ENCODE data around the gene CALN1.

- TF ChIP-seq GATAD2A (IDR thresholded peaks at IDR 0.05) (no peak), TAF1 (IDR thresholded peaks at IDR 0.05; ENCODE audit: control insufficient read depth, extremely low read depth, insufficient read depth, low read length, severe bottlenecking) (no peak), ZNF551 (CRISPR knock-in tag; IDR thresholded peaks at IDR 0.05) (no peak), MXI1 (IDR thresholded peaks at IDR 0.05; ENCODE audit: low read depth, low read length) (no peak), CTCF (IDR thresholded peaks at IDR 0.05 in 2 of 3, conservative IDR thresholded peaks at IDR 0.05 in 1 of 3; ENCODE audit: insufficient read depth in 2 of 3, low read depth in 1 of 3, low read length in 3 of 3) (no peak), ZNF274 (IDR thresholded peaks at IDR 0.05; ENCODE audit: borderline replicate concordance, low read depth, low read length) (no peak), HINFP (tag; conservative IDR thresholded peaks at IDR 0.05; ENCODE audit: low read depth) (no peak)
Observed at GRCh38 chr7:72446591-72447462, 34.7 kb upstream of the CALN1 start.
